Mesothelial cell of epicardium (in vitro differentiated cells): ENCODE measurements around the gene RTN1. TPM values are rescaled to one million over a fixed set of nuclear protein-coding genes. Genes with fewer than 3 reads are reported as not detected.

Source experiments
- DNase-seq, 2 experiments: peaks; one replicate each; pipeline ENCODE4 v3.0.0; 2021; ENCODE audit warnings: low spot score in 2 of 2; ENCODE audit not compliant: unreplicated experiment in 2 of 2
- H3K27ac Mint-ChIP-seq: 2 replicates; pipeline ENCODE4 v1.8.0; 2021; ENCODE audit warnings: mixed read lengths
- H3K27me3 Mint-ChIP-seq: 2 replicates; pipeline ENCODE4 v1.8.0; 2021; ENCODE audit warnings: low read depth, mixed read lengths
- H3K36me3 Mint-ChIP-seq: 2 replicates; pipeline ENCODE4 v1.8.0; 2021; ENCODE audit warnings: mixed read lengths
- H3K4me1 Mint-ChIP-seq: 2 replicates; pipeline ENCODE4 v1.8.0; 2021; ENCODE audit warnings: mixed read lengths
- H3K4me3 Mint-ChIP-seq: 2 replicates; pipeline ENCODE4 v1.8.0; 2021; ENCODE audit warnings: mild to moderate bottlenecking, moderate library complexity, mixed read lengths
- H3K9me3 Mint-ChIP-seq: 2 replicates; pipeline ENCODE4 v1.8.0; 2021; ENCODE audit warnings: mixed read lengths
- total RNA-seq: library from RNA; stranded (reverse); gene quantifications from 3 replicates; pipeline ENCODE4 v1.2.1, GENCODE V29; 2021
- TF ChIP-seq, protein P1 (sequence below): fragments of 200-600 bp; sonication (generic); IDR thresholded peaks from one replicate; pipeline ENCODE4 v1.5.0; 2021; ENCODE audit warnings: antibody characterized with exemption; ENCODE audit not compliant: unreplicated experiment

Gene RTN1
- total RNA-seq, 1 donor from 2014 or later: 0.78 TPM

DNA sequence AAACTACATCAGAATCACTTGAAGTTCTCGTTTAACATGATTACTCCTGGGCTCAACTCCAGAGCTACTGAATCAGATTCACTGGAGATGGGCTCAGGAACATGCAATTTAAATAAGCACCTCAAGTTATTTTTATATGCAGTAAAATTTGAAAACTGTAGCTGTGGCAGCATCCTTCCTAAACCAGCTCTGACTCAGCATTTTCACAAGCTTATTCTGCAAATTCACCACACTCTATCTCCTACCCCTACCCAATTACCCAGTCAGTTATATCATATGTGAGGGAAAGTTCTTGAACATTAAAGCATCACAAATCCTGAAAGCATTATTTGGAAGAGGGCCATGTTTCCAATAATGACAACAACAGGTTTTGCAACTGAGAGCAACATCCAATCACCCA, 25.1 kb upstream of the RTN1 start:
- H3K9me3 Mint-ChIP-seq: no peaks in the 10 kb centered on the region
- DNase-seq: no peak
- H3K4me1 Mint-ChIP-seq: no peaks in the 10 kb centered on the region
- no peak overlapping the region for H3K27ac Mint-ChIP-seq
- no peaks in the 10 kb centered on the region for H3K36me3 Mint-ChIP-seq
- TF ChIP-seq, protein P1, sequence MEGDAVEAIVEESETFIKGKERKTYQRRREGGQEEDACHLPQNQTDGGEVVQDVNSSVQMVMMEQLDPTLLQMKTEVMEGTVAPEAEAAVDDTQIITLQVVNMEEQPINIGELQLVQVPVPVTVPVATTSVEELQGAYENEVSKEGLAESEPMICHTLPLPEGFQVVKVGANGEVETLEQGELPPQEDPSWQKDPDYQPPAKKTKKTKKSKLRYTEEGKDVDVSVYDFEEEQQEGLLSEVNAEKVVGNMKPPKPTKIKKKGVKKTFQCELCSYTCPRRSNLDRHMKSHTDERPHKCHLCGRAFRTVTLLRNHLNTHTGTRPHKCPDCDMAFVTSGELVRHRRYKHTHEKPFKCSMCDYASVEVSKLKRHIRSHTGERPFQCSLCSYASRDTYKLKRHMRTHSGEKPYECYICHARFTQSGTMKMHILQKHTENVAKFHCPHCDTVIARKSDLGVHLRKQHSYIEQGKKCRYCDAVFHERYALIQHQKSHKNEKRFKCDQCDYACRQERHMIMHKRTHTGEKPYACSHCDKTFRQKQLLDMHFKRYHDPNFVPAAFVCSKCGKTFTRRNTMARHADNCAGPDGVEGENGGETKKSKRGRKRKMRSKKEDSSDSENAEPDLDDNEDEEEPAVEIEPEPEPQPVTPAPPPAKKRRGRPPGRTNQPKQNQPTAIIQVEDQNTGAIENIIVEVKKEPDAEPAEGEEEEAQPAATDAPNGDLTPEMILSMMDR: no peak
- H3K27me3 Mint-ChIP-seq: peaks cover 44% of the 10 kb centered on the region
- no peak overlapping the region for H3K4me3 Mint-ChIP-seq

DNA sequence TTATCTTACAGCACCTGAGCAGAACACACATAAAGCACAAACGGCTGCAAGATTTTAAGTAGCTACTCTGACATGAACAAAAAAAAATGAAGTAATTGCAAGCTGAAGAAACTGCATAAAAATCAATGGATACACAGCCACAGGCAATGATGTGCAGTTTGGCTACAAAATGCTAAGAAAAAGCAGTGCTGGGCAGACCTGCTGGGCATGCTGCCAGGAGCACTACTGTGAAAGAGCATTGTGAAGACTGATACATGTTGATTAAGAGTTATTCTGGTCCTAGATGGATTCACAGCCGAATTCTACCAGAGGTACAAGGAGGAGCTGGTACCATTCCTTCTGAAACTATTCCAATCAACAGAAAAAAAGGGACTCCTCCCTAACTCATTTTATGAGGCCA, 20.1 kb upstream of the RTN1 start:
- Mint-ChIP-seq H3K27ac (no peak overlapping the region), H3K9me3 (no peaks in the 10 kb centered on the region), H3K27me3 (peaks cover 40% of the 10 kb centered on the region), H3K36me3 (no peaks in the 10 kb centered on the region), H3K4me1 (no peaks in the 10 kb centered on the region), H3K4me3 (no peak overlapping the region)
- DNase-seq: no peak
- TF ChIP-seq, protein P1: no peak

DNA sequence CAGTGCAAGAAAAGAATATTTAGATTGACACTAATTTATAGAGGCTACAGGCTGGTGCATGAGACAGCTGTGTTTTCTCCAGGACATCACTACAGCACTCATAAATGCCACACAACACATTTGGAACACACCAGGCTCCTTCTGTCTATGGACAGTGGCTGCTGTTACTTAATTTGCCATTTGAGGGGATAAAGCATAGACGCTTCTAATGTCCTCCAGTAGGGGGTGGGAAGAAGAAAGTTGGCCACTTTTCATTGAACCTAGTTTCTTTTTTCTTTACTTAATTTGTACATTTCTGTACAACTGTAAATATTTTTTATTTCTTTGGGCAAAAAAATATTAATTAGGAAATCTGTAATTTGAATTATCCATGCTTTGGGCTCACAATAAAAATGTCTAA, 12.4 kb upstream of the RTN1 start:
- Mint-ChIP-seq H3K9me3 (peaks cover 4% of the 10 kb centered on the region), H3K4me3 (no peak overlapping the region), H3K4me1 (no peaks in the 10 kb centered on the region), H3K36me3 (no peaks in the 10 kb centered on the region), H3K27me3 (peaks cover 54% of the 10 kb centered on the region), H3K27ac (no peak overlapping the region)
- DNase-seq: no peak
- TF ChIP-seq, protein P1: peak; percentile 62

DNA sequence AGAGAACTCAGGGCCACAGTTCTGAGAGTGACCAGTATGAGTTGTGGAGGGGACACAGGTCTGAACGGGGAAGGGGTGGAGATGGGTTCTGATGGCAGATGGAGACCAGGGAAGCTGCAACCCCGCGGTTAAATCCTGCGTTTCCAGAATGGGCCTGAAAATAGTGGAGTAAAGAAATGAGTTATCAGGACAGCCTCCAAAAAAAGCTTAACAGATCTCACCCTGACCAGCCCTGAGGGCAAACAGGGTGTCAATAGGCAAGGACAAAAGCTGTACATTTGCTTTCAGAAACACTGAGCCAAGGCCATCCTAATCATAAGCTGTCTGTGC, 555 bp upstream of the RTN1 start:
- no peak overlapping the region for H3K27ac Mint-ChIP-seq
- DNase-seq: no peak
- peaks cover 4% of the 10 kb centered on the region for H3K9me3 Mint-ChIP-seq
- TF ChIP-seq, protein P1: no peak
- H3K4me1 Mint-ChIP-seq: peaks cover 7% of the 10 kb centered on the region
- H3K27me3 Mint-ChIP-seq: peaks cover 93% of the 10 kb centered on the region
- no peaks in the 10 kb centered on the region for H3K36me3 Mint-ChIP-seq
- peak overlapping the region; percentile 81 for H3K4me3 Mint-ChIP-seq

DNA sequence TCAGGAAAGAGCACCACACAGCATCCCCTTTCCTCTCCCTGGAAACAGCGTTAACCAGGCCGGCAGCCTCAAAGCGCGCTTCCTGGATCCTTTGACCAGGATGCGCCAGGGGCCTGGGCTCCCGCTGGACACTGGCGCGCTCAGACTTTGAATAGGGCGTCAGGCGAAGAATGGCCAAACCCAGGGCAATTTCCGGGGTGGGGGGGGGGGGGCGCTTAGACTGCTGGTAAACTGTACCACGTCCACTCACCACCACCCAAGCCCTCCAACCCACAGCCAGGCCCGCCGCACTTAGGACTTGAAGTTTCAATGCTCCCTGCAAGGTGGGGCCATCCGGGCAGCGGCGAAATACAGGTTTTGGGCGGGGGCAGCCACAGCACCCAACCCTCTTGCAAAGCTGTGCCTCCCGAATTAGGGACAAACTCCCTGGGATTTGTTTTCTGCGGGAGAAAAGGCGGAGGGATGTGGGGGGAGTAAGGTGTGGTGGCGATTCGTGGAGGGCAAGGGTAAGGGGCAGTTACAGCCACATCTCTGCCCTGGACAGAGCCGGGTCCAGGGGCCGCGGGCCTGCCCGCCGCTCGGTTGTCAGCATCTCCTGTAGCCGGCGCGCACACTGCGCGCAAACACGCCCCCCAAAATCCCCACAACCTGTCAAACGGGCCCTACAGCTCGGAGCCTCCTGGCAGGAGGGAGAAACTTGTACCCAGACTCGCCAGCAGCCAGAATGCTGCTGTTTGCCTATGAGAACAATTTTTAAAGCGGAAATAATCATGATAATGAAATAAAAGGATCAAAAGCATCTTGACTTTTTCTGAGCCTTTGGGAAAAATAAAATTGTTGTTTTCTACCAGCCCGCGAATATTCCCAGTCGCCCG, 958 bp downstream of the RTN1 start:
- H3K4me3 Mint-ChIP-seq: peak overlapping the region; percentile 63
- TF ChIP-seq, protein P1: no peak
- no peaks in the 10 kb centered on the region for H3K36me3 Mint-ChIP-seq
- peaks cover 4% of the 10 kb centered on the region for H3K9me3 Mint-ChIP-seq
- peaks cover 7% of the 10 kb centered on the region for H3K4me1 Mint-ChIP-seq
- H3K27me3 Mint-ChIP-seq: peaks cover 79% of the 10 kb centered on the region
- no peak for DNase-seq
- no peak overlapping the region for H3K27ac Mint-ChIP-seq
